SK-N-SH (cell line): ENCODE measurements around the gene CPTP.

Source experiments
- EZH2phosphoT487 ChIP-seq: fragments of 200-600 bp; sonication (generic); IDR thresholded peaks from 2 replicates; pipeline ENCODE4 v1.6.1; 2017; ENCODE audit warnings: low read depth, mixed run types, mild to moderate bottlenecking, antibody characterized with exemption, moderate library complexity, borderline replicate concordance
- FOXM1 ChIP-seq: IDR thresholded peaks from 2 replicates; pipeline ENCODE4 v1.4.0; 2012; ENCODE audit warnings: low read depth, mild to moderate bottlenecking
- POLR2AphosphoS5 ChIP-seq: IDR thresholded peaks from 2 replicates; pipeline ENCODE4 v1.6.1; 2012; ENCODE audit warnings: low read depth, low read length
- REST ChIP-seq: IDR thresholded peaks from 2 replicates; pipeline ENCODE4 v1.6.1; 2012; ENCODE audit warnings: mild to moderate bottlenecking, low read depth, low read length, moderate library complexity
- RXRA ChIP-seq: IDR thresholded peaks from 2 replicates; pipeline ENCODE4 v1.4.0; 2012; ENCODE audit warnings: low read depth, mild to moderate bottlenecking, borderline replicate concordance
- YY1 ChIP-seq: IDR thresholded peaks from 2 replicates; pipeline ENCODE4 v1.4.0; 2012; ENCODE audit warnings: low read depth, mild to moderate bottlenecking
- TF ChIP-seq, protein P1 (sequence below): fragments of 200-600 bp; sonication (generic); IDR thresholded peaks from 2 replicates; pipeline ENCODE4 v1.6.1; 2017; ENCODE audit warnings: antibody characterized with exemption, mild to moderate bottlenecking, moderate library complexity

DNA sequence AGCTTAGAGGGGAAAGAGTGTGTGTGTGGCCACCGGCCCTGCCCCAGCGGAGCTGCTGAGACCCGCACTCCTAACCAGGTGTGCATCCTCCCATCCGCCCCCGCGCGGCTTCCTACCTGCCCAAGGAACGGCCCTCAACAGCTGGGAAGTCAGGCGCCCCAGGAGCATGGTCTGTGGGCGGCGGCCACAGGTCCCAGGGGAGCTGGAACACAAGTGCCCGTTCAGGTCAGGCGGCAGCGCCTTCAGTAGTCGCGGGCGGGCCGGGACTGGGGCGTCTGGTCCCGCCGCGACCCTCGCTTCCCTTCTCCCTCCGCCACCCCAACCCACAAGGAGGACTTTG is 50.0 kb downstream of the CPTP start:
- TF ChIP-seq RXRA (no peak), YY1 (no peak), EZH2phosphoT487 (no peak), POLR2AphosphoS5 (no peak), FOXM1 (no peak), REST (no peak)
- TF ChIP-seq, protein P1, sequence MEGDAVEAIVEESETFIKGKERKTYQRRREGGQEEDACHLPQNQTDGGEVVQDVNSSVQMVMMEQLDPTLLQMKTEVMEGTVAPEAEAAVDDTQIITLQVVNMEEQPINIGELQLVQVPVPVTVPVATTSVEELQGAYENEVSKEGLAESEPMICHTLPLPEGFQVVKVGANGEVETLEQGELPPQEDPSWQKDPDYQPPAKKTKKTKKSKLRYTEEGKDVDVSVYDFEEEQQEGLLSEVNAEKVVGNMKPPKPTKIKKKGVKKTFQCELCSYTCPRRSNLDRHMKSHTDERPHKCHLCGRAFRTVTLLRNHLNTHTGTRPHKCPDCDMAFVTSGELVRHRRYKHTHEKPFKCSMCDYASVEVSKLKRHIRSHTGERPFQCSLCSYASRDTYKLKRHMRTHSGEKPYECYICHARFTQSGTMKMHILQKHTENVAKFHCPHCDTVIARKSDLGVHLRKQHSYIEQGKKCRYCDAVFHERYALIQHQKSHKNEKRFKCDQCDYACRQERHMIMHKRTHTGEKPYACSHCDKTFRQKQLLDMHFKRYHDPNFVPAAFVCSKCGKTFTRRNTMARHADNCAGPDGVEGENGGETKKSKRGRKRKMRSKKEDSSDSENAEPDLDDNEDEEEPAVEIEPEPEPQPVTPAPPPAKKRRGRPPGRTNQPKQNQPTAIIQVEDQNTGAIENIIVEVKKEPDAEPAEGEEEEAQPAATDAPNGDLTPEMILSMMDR, result no peak
